ENCODE data around the gene FSTL4. TPM values are rescaled to one million over a fixed set of nuclear protein-coding genes. Genes with fewer than 3 reads are reported as not detected.

FSTL4 gene
- total and polyA plus RNA-seq, 2 of the 13 experiments (the other 11 are each of a cell fraction or from before 2014, with no cell fraction given) = 2.1 to 3.0 TPM

GRCh38 chr5:133473291-133473690 is 139.1 kb downstream of the FSTL4 start (continued):
- TF ChIP-seq ZBTB40 (IDR thresholded peaks at IDR 0.05) (no peak), ZBTB40 (CRISPR knock-in tag; IDR thresholded peaks at IDR 0.05) (no peak), DZIP1 (CRISPR knock-in tag; IDR thresholded peaks at IDR 0.05) (no peak), ZNF747 (CRISPR knock-in tag; IDR thresholded peaks at IDR 0.05; ENCODE audit: borderline replicate concordance) (no peak), ZNF33A (CRISPR knock-in tag; IDR thresholded peaks at IDR 0.05; ENCODE audit: borderline replicate concordance) (no peak)

Measured in HepG2 (cell line).